Neural crest cell (in vitro differentiated cells): Measurements from ENCODE around the gene ERP44. TPM values are rescaled to one million over a fixed set of nuclear protein-coding genes. Genes with fewer than 3 reads are reported as not detected.

ENCODE experiments used
- DNase-seq: peaks from one replicate; pipeline ENCODE4 v3.0.0; 2021; ENCODE audit warnings: low read depth, mixed read lengths, low spot score
- H3K27ac Mint-ChIP-seq: one replicate; pipeline ENCODE4 v1.8.0; 2021; ENCODE audit warnings: mild to moderate bottlenecking, mixed read lengths; ENCODE audit not compliant: unreplicated experiment
- H3K27me3 Mint-ChIP-seq: 2 replicates; pipeline ENCODE4 v1.8.0; 2021; ENCODE audit warnings: low read depth, mild to moderate bottlenecking, mixed read lengths
- H3K36me3 Mint-ChIP-seq: 2 replicates; pipeline ENCODE4 v1.8.0; 2021; ENCODE audit warnings: low read depth, mild to moderate bottlenecking, mixed read lengths
- H3K4me1 Mint-ChIP-seq: 2 replicates; pipeline ENCODE4 v1.8.0; 2021; ENCODE audit warnings: mixed read lengths
- H3K4me3 Mint-ChIP-seq: one replicate; pipeline ENCODE4 v1.8.0; 2021; ENCODE audit warnings: mild to moderate bottlenecking, mixed read lengths
- H3K9me3 Mint-ChIP-seq: 2 replicates; pipeline ENCODE4 v1.8.0; 2021; ENCODE audit warnings: mixed read lengths
- total RNA-seq: library from RNA; stranded (reverse); gene quantifications from 2 replicates; pipeline ENCODE4 v1.2.1, GENCODE V29; 2021
- TF ChIP-seq, protein P1 (sequence below): fragments of 200-600 bp; sonication (generic); conservative IDR thresholded peaks from 2 replicates; pipeline ENCODE4 v1.5.0; 2021; ENCODE audit warnings: antibody characterized with exemption, mild to moderate bottlenecking

The ERP44 gene
- total RNA-seq, 1 donor from 2014 or later, result 13.6 TPM

DNA sequence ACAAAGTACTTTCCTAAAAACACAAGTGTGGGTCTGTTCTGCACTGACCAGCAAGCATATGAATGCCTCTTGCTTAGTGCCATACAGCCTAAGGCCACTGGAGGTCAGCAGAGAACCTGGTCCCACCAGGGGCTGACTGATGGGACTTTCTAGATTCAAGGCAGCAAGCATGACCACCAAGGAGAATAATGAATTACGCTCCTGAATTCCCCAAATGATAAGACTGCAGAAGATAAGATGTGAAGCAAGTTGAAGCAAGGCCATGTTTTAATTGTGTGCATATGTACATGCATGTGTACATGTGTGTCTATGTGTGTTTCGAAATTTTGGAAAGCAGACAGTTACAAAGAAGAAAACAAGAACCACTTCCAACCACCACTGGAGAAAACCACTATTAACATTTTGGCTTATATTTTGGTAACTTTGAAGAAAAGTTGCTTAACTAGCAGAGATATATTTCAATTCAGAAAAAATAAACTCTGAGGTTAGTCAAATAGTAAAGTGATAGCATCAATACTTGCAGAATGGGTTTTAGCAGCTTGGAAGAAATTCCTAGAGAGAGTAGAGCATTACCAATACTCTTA is 70.5 kb downstream of the ERP44 start:
- Mint-ChIP-seq H3K9me3 (no peaks in the 10 kb centered on the region), H3K27me3 (no peaks in the 10 kb centered on the region), H3K27ac (no peak overlapping the region), H3K36me3 (peaks cover 21% of the 10 kb centered on the region), H3K4me3 (no peak overlapping the region), H3K4me1 (peaks cover 3% of the 10 kb centered on the region)
- DNase-seq, result peak; percentile 73
- TF ChIP-seq, protein P1, sequence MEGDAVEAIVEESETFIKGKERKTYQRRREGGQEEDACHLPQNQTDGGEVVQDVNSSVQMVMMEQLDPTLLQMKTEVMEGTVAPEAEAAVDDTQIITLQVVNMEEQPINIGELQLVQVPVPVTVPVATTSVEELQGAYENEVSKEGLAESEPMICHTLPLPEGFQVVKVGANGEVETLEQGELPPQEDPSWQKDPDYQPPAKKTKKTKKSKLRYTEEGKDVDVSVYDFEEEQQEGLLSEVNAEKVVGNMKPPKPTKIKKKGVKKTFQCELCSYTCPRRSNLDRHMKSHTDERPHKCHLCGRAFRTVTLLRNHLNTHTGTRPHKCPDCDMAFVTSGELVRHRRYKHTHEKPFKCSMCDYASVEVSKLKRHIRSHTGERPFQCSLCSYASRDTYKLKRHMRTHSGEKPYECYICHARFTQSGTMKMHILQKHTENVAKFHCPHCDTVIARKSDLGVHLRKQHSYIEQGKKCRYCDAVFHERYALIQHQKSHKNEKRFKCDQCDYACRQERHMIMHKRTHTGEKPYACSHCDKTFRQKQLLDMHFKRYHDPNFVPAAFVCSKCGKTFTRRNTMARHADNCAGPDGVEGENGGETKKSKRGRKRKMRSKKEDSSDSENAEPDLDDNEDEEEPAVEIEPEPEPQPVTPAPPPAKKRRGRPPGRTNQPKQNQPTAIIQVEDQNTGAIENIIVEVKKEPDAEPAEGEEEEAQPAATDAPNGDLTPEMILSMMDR, result peak; percentile 87

DNA sequence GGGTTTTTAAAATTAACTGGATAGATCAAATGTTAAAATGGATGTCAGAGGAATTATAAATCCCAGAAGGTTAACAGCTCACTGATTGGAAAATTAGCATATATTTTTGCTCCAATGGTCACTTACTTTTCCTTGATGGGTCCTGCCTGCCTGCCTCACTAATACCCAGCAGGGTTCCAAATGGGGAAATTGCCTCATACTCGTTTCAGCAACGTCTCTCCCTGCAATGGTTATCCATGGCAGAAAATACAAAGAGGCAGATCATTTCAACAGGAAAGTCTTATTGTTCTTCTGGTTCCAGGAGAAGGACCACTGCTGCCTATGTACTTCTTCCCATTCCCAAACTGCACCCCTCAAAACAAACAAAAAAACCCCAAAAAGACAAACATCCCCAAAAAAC is 71.3 kb downstream of the ERP44 start:
- Mint-ChIP-seq H3K4me1 (peaks cover 3% of the 10 kb centered on the region), H3K9me3 (no peaks in the 10 kb centered on the region), H3K4me3 (no peak overlapping the region), H3K27ac (no peak overlapping the region), H3K36me3 (peaks cover 17% of the 10 kb centered on the region), H3K27me3 (no peaks in the 10 kb centered on the region)
- no peak for DNase-seq
- TF ChIP-seq, protein P1, result no peak

DNA sequence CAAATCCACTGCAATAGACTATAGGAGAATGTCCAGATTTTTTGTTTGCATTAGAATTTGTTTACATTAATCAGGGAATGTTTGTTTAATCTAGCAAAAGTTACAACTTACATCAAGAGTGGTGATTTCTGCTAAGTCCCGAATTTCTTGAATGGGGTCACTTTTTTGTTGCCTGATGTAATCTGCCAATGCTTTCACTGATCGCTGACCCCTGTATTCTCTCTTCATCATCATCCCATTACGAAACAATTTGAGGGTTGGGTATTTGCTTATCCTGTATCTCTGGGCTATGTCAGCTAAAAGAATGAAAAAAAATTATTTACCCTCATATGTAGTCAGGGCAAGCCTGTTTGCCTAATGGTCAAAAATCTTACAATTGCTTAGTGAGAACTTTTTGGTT is 76.9 kb downstream of the ERP44 start:
- Mint-ChIP-seq H3K27me3 (no peaks in the 10 kb centered on the region), H3K9me3 (no peaks in the 10 kb centered on the region), H3K4me3 (no peak overlapping the region), H3K36me3 (peaks cover 16% of the 10 kb centered on the region), H3K27ac (no peak overlapping the region), H3K4me1 (no peaks in the 10 kb centered on the region)
- TF ChIP-seq, protein P1, result no peak
- no peak for DNase-seq

DNA sequence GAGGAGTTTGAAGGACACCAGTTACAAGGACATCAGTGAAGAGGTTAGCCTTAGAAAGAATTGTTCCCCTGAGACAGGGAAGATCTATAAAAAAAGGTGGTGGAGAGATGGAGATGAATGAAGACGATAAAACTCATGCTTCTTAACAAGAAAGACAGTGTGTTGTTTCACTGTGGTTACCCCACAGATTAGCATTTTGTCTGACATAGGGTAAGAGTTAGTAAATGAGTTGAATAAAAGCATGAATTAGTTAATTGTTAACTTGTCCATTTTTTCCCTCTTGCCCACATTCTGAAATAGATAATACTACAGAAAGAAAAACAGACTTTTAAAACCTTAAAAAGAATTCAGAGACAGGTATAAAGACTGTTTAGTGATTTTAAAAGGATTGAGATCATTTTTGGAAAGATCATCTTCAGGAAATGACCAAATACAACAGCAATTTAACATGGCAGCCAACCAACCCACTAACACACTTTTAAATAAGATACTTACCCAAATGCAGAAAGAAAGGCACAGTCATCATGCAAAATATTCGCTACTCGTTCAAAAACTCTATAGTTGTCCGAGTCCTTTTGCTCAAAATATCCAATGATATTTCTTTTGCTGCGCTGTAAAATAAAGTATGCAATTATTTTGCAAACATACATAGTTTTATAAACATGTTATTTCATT is 78.5 kb downstream of the ERP44 start:
- Mint-ChIP-seq H3K9me3 (no peaks in the 10 kb centered on the region), H3K27me3 (no peaks in the 10 kb centered on the region), H3K27ac (no peak overlapping the region), H3K4me1 (no peaks in the 10 kb centered on the region), H3K4me3 (no peak overlapping the region), H3K36me3 (peaks cover 16% of the 10 kb centered on the region)
- DNase-seq, result no peak
- TF ChIP-seq, protein P1, result no peak

DNA sequence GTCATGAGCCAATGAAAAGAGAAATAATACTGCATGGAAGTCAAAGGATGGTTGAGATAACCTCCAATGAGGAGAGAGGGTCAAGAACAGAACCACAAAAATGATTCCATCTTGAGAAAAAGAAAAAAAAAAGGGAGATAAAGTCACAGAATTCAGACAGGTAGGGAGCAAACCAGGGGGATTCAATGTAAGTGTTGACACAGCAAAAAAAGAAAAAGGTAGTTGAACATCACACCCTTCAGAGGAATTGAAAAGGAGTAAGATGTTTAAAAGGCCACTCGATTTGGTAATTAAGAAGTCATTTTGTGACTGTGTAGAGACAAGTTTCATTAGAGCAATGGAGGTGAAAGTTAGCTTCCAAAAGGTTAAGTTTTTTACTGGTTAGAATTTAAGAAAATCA is 79.3 kb downstream of the ERP44 start:
- TF ChIP-seq, protein P1, result no peak

More for the DNA sequence above, 79.3 kb downstream of the ERP44 start:
- Mint-ChIP-seq H3K27ac (no peak overlapping the region), H3K27me3 (no peaks in the 10 kb centered on the region), H3K4me3 (no peak overlapping the region), H3K9me3 (no peaks in the 10 kb centered on the region), H3K4me1 (no peaks in the 10 kb centered on the region), H3K36me3 (peaks cover 13% of the 10 kb centered on the region)
- no peak for DNase-seq
